GM18858 (cell line): Measurements from ENCODE around the gene MON1B.
A peak's percentile ranks its signal among the peaks of the same experiment; 100 is the strongest.

Experiments
- ATAC-seq: cut with Tn5 transposase; IDR thresholded peaks from one replicate; pipeline ENCODE4 v1.9.1; 2021; ENCODE audit not compliant: unreplicated experiment

Gene MON1B

DNA sequence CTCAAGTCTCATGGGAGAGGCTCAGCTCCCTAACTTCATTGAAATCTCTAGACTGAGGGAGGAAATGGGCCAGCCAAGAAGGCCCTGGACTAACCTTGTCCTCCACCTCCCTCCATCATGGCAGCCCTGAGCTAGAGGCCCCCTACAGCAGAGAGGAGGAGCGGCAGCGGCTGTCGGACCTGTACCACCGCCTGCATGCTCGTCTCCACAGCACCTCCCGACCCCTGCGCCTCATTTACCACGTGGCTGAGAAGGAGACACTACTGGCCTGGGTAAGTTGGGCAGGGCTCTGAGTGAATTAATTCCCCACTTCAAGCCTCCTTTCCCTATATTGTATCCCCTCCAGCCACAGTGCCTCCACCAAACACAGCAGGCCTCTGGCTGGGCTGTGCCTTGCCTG is 4.4 kb downstream of the MON1B start:
- no peak for ATAC-seq

DNA sequence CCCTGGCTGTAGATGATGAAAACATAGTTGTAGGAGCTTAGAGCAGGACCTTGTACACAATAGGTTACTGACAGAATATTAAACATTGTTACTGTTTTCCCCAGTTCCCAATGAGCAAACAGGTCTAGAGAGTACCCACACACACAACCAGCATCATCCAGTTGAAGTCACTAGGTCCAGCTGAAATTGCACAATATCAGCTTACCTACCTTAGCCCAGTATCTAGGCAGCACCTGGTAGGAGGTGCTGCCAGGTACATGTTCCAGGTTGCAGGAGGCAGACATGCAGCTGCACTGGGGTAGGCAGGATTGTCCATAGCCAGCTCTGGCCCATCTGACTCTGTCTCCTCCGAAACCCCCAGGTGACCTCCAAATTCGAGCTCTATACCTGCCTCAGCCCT is 6.8 kb downstream of the MON1B start:
- ATAC-seq, result no peak

DNA sequence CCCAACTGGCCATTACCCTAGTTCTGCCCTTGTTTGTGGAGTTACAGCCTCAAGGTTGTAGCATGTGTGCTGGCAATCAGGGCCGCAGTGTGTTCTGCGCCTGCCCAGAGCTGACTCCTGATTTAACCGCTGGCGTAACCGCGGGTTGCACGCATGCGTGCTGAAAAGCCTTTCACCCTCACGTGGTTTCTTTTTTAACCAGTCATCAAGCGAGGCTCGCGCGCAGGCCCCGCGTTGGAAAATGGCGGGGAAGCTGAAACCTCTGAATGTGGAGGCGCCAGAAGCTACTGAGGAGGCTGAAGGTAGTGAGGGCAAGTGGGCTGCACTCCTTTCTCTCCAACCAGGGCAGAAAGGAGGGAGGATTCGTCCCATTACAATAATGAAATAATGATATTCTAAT is 8.2 kb downstream of the MON1B start, which contains the start of gene SYCE1L:
SYCE1L (plus strand) TSS at position 198 of the 400 bp plus-strand sequence; CDS start at position 242, 44 bp downstream.
- no peak for ATAC-seq

DNA sequence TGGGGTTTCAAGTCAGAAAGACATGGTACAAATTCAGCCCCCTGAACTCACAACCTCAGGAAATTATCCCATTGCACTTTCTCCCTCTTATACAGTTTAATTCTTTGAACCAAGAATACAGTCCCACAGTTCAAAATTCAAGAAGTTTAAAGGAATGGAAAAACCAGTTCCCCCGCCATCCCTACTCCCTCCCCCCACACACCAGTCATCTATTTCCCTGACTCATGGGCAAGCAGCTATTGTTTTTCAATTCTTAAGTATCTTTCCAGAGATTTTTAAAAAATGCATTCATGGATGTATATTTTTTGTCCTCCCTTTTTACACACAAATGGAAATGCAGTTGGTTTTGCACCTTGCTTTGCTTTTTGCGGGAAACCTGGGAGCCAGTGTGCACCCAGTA is 15.5 kb downstream of the MON1B start:
- no peak for ATAC-seq

DNA sequence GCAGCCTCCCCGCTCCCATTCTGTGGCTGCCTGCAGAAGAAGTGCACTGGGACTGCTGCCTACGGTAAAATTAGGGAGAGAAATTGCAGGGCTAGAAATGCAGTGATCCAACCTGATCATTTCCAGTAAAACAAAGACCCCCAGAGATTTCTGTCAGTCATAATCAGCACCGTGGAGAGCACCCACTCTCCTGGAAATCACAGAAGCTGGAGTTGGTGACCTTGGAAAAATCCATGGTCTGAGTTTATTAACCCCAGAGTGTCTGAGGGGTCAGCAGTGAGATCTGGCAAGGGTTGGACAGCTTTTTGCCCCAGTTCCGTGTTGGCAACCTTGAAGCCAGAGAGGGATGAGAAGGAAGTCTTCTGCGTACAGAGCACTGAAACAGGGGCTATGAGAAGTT is 16.0 kb downstream of the MON1B start:
- ATAC-seq, result no peak

DNA sequence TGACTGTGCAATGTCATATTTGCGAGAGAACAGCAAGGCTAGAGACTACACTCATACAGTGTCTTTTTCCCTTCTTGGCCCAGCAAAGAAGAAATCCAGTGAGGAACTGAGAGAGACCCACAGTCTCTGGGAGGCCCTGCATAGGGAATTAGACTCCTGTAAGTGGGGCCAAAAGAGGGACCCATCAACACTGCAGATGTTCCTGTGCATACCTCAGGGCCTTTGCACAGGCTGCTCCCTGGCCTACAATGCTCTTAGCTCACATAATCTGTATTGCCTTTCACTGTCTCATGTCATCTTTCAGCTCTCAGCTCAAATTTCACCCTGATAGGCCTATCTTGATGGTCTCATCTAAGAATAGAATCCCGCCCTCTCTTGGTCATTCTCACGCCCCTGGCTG is 17.4 kb downstream of the MON1B start:
- no peak for ATAC-seq

DNA sequence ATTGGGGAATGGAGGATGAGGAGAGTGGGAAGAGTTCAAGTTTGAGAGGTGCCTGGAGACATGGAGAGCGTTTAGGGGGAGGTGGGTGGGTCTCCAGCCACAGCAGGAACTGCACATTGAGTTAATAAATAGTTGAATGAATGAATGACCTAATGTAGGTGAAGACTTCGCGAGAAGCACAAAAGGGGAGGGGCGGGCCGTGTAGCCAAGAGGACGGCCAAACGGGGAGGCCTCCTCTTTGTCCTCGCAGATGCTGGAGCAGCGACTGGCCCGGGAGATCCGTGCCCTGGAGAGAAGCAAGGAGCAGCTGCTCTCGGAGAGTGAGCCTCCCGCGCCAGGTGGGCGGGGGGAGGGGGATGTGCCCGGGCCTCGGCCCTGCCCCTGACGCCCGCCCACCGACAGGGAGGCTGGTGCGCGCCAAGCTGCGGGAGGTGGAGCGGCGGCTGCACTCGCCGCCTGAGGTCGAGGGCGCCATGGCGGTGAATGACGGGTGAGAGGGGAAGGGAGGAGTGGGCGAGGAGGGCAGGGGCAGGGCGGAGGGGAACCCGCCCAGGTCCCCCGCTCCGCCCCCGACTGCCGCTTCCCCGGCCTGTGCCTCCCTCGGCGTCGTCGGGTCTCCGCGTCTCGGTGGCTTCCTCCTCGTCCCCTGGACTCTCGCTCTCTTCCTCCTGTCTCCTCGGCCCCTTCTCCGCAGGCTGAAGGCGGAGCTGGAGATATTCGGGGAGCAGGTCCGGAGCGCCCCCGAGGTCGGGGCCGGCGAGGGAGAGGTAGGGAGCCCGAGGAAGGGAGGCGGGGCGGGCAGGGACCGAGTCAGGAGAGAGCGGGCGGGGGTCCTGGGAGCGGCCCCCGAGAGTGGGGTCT is 21.1 kb downstream of the MON1B start:
- peak; percentile 56 for ATAC-seq

DNA sequence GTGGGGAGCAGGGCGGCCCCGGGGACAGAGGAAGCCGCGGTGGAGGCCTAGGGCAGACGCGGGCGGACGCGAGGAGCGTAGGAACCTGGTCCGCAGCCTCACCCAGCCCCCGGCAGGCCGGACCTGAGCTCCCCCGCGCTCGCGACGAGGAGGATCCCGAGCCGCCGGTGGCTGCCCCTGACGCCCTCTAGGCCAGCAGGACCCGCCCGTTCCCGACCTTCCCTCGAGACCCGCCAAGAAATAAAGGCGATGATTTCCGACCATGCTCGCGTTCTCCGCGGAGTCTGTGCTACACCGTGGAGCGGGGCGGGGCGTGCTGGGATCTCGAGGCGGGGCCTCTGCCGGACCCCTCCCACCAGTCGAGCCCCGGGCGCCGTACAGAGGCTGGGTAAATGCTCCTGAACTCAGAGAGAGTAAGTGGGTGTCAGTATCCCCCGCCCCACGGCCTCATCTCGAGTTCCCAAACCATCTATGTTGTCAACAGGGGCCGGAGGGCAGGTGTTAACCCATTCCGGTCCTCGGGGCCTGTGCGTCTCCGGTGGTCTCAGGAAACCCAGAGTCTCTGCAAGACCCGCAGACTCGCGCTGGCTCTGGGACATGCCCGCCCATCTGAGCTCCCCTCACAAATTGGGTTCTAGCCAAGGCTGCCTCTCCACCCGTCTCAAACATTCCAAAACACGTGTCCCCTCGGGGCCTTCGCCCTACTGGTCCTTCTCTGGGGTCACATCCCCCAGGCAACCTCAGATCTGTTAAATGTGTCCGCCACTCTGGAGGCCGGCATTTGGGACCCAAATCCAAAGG is 22.0 kb downstream of the MON1B start:
- ATAC-seq, result peak; percentile 48

DNA sequence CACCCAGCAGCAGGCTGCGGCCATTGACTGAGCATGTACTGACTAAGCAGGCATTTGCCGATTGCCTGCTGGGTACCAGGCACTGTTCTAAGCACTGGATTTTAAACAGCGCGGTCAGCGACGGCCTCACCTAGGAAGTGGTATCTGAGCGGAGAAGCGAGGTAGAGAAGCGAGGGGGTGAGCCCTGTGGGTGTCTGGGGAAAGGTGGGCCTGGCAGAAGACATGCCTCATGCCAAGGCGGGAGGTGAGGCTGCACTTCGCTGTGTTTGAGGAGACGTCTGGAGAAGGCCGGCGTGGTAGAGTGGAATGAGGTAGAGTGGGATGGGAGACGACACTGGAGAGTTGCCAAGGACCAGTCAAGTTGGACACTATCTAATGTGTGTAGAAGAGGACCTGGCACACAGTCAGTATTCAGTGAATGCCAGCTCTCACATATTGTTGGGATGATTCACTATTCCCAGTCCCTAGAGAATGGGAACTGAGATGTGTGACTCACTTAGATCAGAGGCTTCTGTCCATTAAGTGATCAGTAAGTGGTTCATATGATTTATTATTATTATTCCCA is 22.6 kb downstream of the MON1B start:
- no peak for ATAC-seq

DNA sequence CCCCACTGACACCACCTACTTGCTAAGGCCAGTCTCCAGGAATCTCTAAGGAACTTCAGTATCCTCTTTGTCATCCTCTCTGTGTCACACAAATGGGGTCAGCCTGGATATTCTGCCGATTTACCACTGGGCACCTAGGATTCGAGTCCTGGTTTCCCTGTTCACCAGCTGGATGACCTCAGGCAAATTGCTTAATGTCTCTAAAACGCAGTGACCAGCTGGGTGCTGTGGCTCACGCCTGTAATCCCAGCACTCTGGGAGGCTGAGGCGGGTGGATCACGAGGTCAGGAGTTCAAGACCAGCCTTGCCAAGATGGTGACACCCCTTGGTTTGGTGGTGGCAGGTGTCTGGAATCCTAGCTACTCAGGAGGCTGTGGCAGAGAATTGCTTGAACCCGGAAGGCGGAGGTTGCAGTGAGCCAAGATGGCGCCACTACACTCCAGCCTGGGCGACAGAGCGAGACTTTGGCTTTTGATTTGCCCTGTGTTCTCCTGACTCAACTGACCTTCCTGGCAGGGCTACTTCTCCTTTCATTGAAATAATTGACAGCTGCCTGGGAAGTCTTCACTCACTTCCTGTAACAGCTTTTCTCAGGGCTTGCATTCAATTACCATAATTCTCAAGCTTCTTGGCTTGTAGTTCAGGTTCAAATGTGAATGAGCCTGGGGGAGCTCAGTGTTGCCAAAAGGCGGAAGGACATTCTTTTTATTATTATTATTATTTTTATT is 23.6 kb downstream of the MON1B start:
- ATAC-seq, result no peak

DNA sequence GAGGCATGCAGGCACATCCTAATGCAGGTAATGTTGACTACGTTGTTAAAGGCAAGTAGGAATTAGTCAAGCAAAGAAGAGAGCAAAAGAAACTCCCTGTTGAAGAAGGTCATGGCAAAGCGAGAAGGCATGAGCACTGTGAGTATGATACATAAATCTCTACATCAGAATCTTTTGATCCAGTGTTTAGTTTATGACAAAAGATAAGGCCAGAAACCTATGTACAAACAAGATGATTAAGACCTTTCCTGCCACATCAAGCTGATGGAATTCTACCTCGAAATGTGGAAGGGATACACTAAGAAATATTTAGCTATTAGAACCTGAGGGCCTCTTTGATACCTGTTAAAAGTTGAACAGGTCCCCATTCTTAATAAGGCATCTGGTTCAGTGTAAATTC is 28.4 kb downstream of the MON1B start:
- no peak for ATAC-seq

DNA sequence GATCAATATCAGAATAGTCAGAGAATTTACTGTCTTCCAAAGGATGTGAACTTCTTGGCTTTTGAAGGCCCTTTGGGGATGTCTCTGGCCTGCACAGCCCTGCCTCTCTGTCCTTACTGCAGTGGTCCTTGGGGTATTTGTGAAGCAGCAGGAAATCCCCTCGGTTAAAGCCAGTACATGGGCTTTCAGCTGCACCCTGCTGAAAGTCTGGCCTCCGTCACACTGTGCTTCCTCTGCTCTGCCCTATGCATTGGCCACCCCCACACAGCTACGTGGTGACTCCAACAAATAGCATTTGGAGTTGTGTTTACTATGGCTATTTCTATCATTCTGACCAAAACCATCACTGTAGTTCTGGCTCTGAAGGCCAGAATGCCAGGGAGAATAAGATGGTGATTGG is 29.4 kb downstream of the MON1B start:
- ATAC-seq, result peak; percentile 51

DNA sequence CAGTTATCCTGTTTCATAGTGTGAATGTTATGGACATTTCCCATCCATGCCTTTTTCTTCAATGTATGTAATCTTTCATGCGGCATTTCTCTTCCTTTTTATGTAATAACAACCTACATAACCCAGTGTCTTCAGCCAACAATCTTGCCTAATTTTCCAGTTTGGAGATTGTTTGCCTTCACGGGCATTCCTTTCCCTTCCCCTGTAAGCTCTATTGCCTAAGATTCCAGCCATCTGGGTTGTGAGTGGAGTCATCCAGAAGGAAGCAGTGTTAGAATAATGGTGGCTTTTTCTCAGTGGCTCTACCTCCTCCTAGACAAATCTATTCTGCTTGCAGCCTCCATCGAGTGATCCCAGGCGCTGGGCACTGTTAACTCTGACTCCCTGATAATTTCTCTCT is 30.5 kb downstream of the MON1B start:
- no peak for ATAC-seq

DNA sequence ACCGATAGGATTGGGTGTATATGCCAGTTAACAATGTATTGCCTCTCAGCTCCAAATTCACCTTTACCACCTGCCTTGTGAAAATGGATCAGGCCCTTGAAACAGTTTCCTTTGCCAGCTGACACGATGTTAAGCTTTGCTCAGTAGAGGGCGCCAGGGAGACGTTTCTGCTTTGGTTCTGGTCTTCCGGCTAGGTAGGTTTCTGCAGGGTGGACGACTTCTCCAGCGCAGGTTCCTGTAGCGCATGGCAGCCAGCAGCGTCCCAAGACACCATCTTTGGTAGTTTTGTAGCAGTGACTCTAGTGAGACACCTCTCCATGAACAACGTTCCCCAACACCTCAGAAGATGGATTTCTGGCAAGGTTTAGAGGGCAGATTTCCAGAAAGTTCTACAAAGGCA is 32.2 kb downstream of the MON1B start:
- ATAC-seq, result no peak

DNA sequence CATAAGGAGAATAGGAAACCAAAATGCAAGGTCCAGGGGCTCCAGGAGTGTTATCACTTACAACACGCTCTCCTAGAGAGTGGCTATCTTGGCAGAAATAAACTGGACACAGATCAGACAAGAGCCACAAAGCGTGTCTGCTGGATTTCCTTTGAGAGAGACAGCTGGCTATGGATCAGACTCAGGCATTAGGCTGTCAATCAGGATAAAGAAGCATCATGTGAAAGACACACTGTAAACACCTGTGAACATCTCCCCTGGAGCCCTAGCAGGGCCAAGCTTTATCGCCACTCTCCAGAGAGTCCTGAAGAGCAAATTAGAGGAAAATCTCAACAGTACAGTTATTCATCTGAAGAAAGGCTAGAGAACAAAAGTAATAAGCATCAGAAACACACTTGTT is 34.2 kb downstream of the MON1B start:
- ATAC-seq, result no peak

DNA sequence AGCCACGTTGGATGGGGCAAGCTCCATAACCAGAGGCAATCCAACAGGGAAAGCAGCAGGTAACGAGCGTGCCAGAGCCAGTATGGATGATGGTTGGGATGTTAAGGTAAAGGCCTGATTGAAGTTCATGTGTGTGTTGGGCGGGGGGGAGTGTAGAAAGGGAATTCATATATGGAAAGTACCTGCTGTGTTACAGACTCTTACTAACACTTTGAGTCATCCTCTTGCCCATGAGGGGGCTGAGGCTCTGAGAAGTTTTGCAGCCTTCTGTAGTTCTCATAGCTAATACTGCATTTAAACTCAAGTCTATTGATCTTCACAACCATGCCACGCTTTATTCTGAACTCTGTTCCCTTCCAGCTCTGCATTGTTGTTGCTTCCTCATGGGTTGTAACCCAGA is 36.8 kb downstream of the MON1B start:
- peak; percentile 87 for ATAC-seq

DNA sequence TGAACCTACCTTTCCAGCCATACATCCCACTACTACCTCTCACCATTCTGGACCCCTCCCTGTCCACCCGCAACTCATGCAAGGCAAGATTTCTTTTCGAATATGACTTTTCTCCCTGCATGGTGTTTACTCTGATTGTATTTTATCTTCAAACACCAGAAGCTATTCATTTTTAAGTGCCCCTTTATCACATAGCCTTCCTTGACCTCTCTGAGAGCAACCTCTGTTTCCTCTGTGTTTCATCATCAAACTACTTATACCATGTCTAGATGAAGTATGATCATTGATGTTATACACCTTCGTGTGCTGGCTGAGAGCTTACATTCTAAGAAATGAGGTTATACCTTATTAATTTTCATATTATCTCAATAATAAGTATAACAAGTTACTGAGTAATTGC is 40.1 kb downstream of the MON1B start:
- ATAC-seq, result no peak

DNA sequence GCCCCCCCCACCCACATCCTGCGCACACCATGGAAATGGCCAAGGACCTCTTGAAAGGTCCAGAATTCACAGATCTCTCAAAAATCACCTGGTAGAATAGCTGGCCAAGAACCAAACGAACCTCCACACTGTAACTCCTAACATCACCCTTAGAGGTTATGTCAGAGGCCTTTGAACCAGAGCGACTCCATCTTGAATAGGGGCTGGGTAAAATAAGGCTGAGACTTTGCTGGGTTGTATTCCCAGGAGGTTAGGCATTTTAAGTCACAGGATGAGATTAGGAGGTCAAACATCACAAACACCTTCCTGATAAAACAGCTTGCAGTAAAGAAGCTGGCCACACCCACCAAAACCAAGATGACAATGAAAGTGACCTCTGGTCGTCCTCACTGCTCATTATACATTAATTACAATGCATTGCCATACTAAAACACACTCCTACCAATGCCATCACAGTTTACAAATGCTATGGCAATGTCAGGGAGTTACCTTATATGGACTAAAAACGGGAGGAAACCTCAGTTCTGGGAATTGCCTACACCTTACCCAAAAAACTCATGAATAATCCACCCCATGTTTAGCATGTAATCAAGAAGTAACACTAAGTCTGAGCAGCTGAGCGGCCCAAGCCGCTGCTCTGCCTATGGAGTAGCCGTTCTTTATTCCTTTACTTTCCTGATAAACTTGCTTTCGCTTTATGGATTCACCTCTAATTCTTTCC is 43.0 kb downstream of the MON1B start:
- ATAC-seq, result no peak

DNA sequence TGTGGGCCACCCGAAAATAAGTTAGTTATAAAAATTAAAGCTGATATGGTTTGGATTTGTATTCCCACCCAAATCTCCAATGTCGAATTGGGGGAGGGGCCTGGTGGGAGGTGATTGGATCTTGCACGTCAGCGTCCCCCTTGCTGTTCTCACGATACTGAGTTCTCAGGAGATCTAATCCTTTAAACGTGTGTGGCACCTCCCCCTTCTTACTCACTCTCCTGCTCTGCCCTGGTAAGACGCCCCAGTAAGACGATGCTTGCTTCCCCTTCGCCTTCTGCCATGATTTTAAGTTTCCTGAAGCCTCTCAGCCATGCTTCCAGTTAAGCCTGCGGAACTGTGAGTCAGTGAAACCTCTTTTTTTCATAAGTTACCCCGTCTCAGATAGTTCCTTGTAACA is 43.6 kb downstream of the MON1B start:
- no peak for ATAC-seq

DNA sequence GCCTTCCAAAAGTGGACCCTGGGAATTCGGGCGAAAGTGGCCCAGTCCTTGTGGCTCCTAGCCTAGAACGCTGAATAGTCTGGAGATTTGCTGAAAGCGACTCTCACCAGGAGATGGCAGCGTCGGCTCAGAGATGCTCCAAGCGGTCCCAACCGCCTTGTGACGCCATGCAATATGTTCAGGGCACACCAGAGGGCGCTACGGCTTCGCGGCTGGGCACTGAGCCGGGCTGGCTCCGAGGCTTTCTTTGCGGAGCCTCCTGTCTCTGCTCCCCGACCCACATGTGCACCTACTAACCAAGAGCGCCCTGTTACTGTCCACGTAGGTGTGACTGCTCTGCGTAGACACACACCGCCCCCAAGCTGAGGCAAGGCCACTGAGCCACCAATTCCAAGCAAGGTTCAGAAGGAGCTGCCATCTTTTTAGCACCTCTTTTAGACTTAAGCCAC is 45.1 kb downstream of the MON1B start:
- ATAC-seq, result peak; percentile 96
